ENCODE data around the gene HENMT1. TPM values are rescaled to one million over a fixed set of nuclear protein-coding genes. Genes with fewer than 3 reads are reported as not detected.

Gene HENMT1
- total and polyA plus RNA-seq, 9 of the 15 experiments (the other 6 are each of a cell fraction or from before 2014, with no cell fraction given): not detected

GRCh38 chr1:108692724-108693655 lies 32.1 kb upstream of the HENMT1 start (continued):
- TF ChIP-seq ZNF316 (IDR thresholded peaks at IDR 0.05): 0 out of 2 replicates have a peak, but pooled peaks have one; percentile 0
- TF ChIP-seq ZNF436 (CRISPR knock-in tag; IDR thresholded peaks at IDR 0.05): no peak
- no peak for TF ChIP-seq GABPB2 (CRISPR knock-in tag; conservative IDR thresholded peaks at IDR 0.05)
- no peak for TF ChIP-seq NCOA4 (IDR thresholded peaks at IDR 0.05; ENCODE audit: partially characterized antibody)
- TF ChIP-seq ZNF212 (CRISPR knock-in tag; IDR thresholded peaks at IDR 0.05): no peak
- TF ChIP-seq ZNF551 (CRISPR knock-in tag; IDR thresholded peaks at IDR 0.05): no peak
- no peak for TF ChIP-seq ID3 (CRISPR knock-in tag; IDR thresholded peaks at IDR 0.05)
- TF ChIP-seq ID3 (tag; IDR thresholded peaks at IDR 0.05): no peak
- no peak; a peak in 1 of 4 replicates for TF ChIP-seq MAZ (CRISPR knock-in tag; conservative IDR thresholded peaks at IDR 0.05 in 1 of 2, IDR thresholded peaks at IDR 0.05 in 1 of 2)
- no peak for TF ChIP-seq ZFP36 (IDR thresholded peaks at IDR 0.05; ENCODE audit: low read depth, low read length, partially characterized antibody)
- TF ChIP-seq, protein P1, sequence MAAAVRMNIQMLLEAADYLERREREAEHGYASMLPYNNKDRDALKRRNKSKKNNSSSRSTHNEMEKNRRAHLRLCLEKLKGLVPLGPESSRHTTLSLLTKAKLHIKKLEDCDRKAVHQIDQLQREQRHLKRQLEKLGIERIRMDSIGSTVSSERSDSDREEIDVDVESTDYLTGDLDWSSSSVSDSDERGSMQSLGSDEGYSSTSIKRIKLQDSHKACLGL (CRISPR knock-in tag; IDR thresholded peaks at IDR 0.05; ENCODE audit: borderline replicate concordance, poor library complexity, severe bottlenecking): no peak
- TF ChIP-seq PTRF (tag; IDR thresholded peaks at IDR 0.05): no peak
- TF ChIP-seq CHD4 (IDR thresholded peaks at IDR 0.05; ENCODE audit: insufficient read depth, insufficient replicate concordance, low read depth, low read length, poor library complexity, severe bottlenecking): no peak
- TF ChIP-seq, protein P2, sequence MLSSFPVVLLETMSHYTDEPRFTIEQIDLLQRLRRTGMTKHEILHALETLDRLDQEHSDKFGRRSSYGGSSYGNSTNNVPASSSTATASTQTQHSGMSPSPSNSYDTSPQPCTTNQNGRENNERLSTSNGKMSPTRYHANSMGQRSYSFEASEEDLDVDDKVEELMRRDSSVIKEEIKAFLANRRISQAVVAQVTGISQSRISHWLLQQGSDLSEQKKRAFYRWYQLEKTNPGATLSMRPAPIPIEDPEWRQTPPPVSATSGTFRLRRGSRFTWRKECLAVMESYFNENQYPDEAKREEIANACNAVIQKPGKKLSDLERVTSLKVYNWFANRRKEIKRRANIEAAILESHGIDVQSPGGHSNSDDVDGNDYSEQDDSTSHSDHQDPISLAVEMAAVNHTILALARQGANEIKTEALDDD (IDR thresholded peaks at IDR 0.05): no peak
- no peak for TF ChIP-seq SREBF1 (IDR thresholded peaks at IDR 0.05; ENCODE audit: borderline replicate concordance, low read depth, low read length)
- TF ChIP-seq, protein P3, sequence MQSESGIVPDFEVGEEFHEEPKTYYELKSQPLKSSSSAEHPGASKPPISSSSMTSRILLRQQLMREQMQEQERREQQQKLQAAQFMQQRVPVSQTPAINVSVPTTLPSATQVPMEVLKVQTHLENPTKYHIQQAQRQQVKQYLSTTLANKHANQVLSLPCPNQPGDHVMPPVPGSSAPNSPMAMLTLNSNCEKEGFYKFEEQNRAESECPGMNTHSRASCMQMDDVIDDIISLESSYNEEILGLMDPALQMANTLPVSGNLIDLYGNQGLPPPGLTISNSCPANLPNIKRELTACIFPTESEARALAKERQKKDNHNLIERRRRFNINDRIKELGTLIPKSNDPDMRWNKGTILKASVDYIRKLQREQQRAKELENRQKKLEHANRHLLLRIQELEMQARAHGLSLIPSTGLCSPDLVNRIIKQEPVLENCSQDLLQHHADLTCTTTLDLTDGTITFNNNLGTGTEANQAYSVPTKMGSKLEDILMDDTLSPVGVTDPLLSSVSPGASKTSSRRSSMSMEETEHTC (IDR thresholded peaks at IDR 0.05): no peak
- TF ChIP-seq HMG20A (CRISPR knock-in tag; conservative IDR thresholded peaks at IDR 0.05): no peak
- TF ChIP-seq, protein P4, sequence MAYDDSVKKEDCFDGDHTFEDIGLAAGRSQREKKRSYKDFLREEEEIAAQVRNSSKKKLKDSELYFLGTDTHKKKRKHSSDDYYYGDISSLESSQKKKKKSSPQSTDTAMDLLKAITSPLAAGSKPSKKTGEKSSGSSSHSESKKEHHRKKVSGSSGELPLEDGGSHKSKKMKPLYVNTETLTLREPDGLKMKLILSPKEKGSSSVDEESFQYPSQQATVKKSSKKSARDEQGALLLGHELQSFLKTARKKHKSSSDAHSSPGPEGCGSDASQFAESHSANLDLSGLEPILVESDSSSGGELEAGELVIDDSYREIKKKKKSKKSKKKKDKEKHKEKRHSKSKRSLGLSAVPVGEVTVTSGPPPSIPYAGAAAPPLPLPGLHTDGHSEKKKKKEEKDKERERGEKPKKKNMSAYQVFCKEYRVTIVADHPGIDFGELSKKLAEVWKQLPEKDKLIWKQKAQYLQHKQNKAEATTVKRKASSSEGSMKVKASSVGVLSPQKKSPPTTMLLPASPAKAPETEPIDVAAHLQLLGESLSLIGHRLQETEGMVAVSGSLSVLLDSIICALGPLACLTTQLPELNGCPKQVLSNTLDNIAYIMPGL (CRISPR knock-in tag; IDR thresholded peaks at IDR 0.05): no peak
- TF ChIP-seq ZNF444 (CRISPR knock-in tag; IDR thresholded peaks at IDR 0.05): no peak
- TF ChIP-seq KLF10 (CRISPR knock-in tag; IDR thresholded peaks at IDR 0.05): no peak
- peak; percentile 15; the same call in 1 of the 2 replicates for TF ChIP-seq LEF1 (IDR thresholded peaks at IDR 0.05)
- TF ChIP-seq CSDE1 (IDR thresholded peaks at IDR 0.05): no peak
